Stomach (tissue), 4 donors: ENCODE measurements around the gene GALNT13.

Experiments used
- POLR2A ChIP-seq, 4 donors: fragments of 450-650 bp; IDR thresholded peaks; one replicate each; pipeline ENCODE4 v1.6.1; 2016; ENCODE audit warnings: antibody characterized with exemption in 4 of 4, control low read depth in 2 of 4, mild to moderate bottlenecking in 1 of 4, moderate library complexity in 1 of 4
- TF ChIP-seq, protein P1 (sequence below), 7 experiments: fragments of 450-650 bp in 4 of 7; fragments of 200-600 bp in 3 of 7; sonication (generic) in 3 of 7; IDR thresholded peaks; one replicate each; pipeline ENCODE4 v1.5.1; 2016 to 2019; ENCODE audit warnings: antibody characterized with exemption in 7 of 7, control low read depth in 2 of 7, mild to moderate bottlenecking in 1 of 7

GRCh38 chr2:154370873-154371272 lies 499.2 kb downstream of the GALNT13 start:
- no peak for TF ChIP-seq POLR2A (IDR thresholded peaks at IDR 0.05)
- TF ChIP-seq, protein P1, sequence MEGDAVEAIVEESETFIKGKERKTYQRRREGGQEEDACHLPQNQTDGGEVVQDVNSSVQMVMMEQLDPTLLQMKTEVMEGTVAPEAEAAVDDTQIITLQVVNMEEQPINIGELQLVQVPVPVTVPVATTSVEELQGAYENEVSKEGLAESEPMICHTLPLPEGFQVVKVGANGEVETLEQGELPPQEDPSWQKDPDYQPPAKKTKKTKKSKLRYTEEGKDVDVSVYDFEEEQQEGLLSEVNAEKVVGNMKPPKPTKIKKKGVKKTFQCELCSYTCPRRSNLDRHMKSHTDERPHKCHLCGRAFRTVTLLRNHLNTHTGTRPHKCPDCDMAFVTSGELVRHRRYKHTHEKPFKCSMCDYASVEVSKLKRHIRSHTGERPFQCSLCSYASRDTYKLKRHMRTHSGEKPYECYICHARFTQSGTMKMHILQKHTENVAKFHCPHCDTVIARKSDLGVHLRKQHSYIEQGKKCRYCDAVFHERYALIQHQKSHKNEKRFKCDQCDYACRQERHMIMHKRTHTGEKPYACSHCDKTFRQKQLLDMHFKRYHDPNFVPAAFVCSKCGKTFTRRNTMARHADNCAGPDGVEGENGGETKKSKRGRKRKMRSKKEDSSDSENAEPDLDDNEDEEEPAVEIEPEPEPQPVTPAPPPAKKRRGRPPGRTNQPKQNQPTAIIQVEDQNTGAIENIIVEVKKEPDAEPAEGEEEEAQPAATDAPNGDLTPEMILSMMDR (IDR thresholded peaks at IDR 0.05): no peak
